Keratinocyte (primary cell): Measurements from ENCODE around the gene WIPF3. TPM values are rescaled to one million over a fixed set of nuclear protein-coding genes. Genes with fewer than 3 reads are reported as not detected.

Experiments used
- DNase-seq: peaks from one replicate; pipeline ENCODE4 v3.0.0-alpha.2; 2011; ENCODE audit warnings: low read depth, missing footprints, low spot score
- FAIRE-seq: peaks from 2 replicates; lab custom pipeline; 2011; peaks lifted over from hg19 to GRCh38; lab: Jason Lieb, UNC
- H2AFZ ChIP-seq: 2 replicates; pipeline ENCODE4 v1.6.0; 2012; ENCODE audit warnings: low read length, control low read depth, inconsistent platforms; ENCODE audit not compliant: control insufficient read depth
- H3K27ac ChIP-seq: 2 replicates; pipeline ENCODE4 v1.5.1; 2011; ENCODE audit warnings: low read length; ENCODE audit not compliant: control insufficient read depth, insufficient read depth
- H3K27me3 ChIP-seq: 3 replicates; pipeline ENCODE4 v1.6.0; 2011; ENCODE audit warnings: low read length; ENCODE audit not compliant: control insufficient read depth, insufficient read depth; ENCODE audit errors: extremely low read depth
- H3K36me3 ChIP-seq, 2 experiments: 2 replicates in 1 of 2; 3 replicates in 1 of 2; pipeline ENCODE4 v1.5.1; 2011; ENCODE audit warnings: low read length in 2 of 2, mild to moderate bottlenecking in 1 of 2; ENCODE audit not compliant: control insufficient read depth in 2 of 2, insufficient read depth in 2 of 2; ENCODE audit errors: extremely low read depth in 1 of 2
- H3K4me1 ChIP-seq: 3 replicates; pipeline ENCODE4 v1.5.1; 2011; ENCODE audit warnings: low read length; ENCODE audit not compliant: control insufficient read depth, insufficient read depth; ENCODE audit errors: extremely low read depth
- H3K4me2 ChIP-seq: 3 replicates; pipeline ENCODE4 v1.6.0; 2011; ENCODE audit warnings: low read depth, low read length; ENCODE audit not compliant: control insufficient read depth, insufficient read depth; ENCODE audit errors: extremely low read depth
- H3K4me3 ChIP-seq, 3 experiments: fragments of 200-600 bp in 1 of 3; sonication (generic) in 1 of 3; 2 replicates in 2 of 3; 3 replicates in 1 of 3; pipeline ENCODE4 v1.5.1; 2011 to 2016; ENCODE audit warnings: low read length in 3 of 3, mild to moderate bottlenecking in 3 of 3, control low read depth in 2 of 3, inconsistent platforms in 1 of 3, low read depth in 1 of 3, mixed read lengths in 1 of 3, mixed run types in 1 of 3, moderate library complexity in 1 of 3; ENCODE audit not compliant: control insufficient read depth in 2 of 3, insufficient read depth in 2 of 3; ENCODE audit errors: extremely low read depth in 1 of 3
- H3K79me2 ChIP-seq: 2 replicates; pipeline ENCODE4 v1.6.0; 2012; ENCODE audit warnings: low read length; ENCODE audit not compliant: control insufficient read depth, insufficient read depth
- H3K9ac ChIP-seq: 3 replicates; pipeline ENCODE4 v1.6.0; 2011; ENCODE audit warnings: low read length; ENCODE audit not compliant: control insufficient read depth, insufficient read depth; ENCODE audit errors: extremely low read depth
- H3K9me1 ChIP-seq: 3 replicates; pipeline ENCODE4 v1.6.0; 2011; ENCODE audit warnings: low read length; ENCODE audit not compliant: control insufficient read depth, insufficient read depth; ENCODE audit errors: extremely low read depth
- H3K9me3 ChIP-seq: 2 replicates; pipeline ENCODE4 v1.5.1; 2012; ENCODE audit warnings: low read depth, low read length; ENCODE audit not compliant: control insufficient read depth
- H4K20me1 ChIP-seq: 3 replicates; pipeline ENCODE4 v1.6.0; 2011; ENCODE audit warnings: low read length; ENCODE audit not compliant: control insufficient read depth, insufficient read depth; ENCODE audit errors: extremely low read depth
- EZH2 ChIP-seq: IDR thresholded peaks from one replicate; pipeline ENCODE4 v1.6.1; 2012; ENCODE audit warnings: inconsistent platforms, mild to moderate bottlenecking, low read length, moderate library complexity
- dilution Hi-C: fragments of 300-500 bp; cut with MboI; formaldehyde crosslinking; loops from one replicate; pipeline ENCODE4 v1.7.0; 2020; ENCODE audit warnings: low sequenced_read_pairs; ENCODE audit not compliant: extremely low pct_ligation_motif_present
- polyA plus RNA-seq, 5 experiments: library from polyadenylated mRNA; depleted of rRNA in 3 of 5; stranded (reverse) in 3 of 5; stranded (forward) in 1 of 5; unstranded in 1 of 5; fragments of >200 nt; gene quantifications; 1 replicate in 1 of 5; 2 replicates in 3 of 5; 3 replicates in 1 of 5; pipeline versions ENCODE4 v1.2.1 to v1.2.3, GENCODE V29; 2011 to 2012; ENCODE audit warnings: missing spikeins in 2 of 5, low read depth in 1 of 5, low replicate concordance in 1 of 5
- TF ChIP-seq, protein P1 (sequence below), 3 experiments: IDR thresholded peaks in 1 of 3; conservative IDR thresholded peaks in 1 of 3; optimal IDR thresholded peaks in 1 of 3; 2 replicates in 2 of 3; 3 replicates in 1 of 3; pipeline versions ENCODE3 to v1.5.1; 2011; ENCODE audit warnings: low read length in 3 of 3, mild to moderate bottlenecking in 3 of 3, moderate library complexity in 2 of 3, control low read depth in 1 of 3, inconsistent platforms in 1 of 3; ENCODE audit not compliant: insufficient read depth in 2 of 3; ENCODE audit errors: extremely low read depth in 1 of 3

The WIPF3 gene
- polyA plus RNA-seq, 1 donor (not counting 4 experiments of a cell fraction or from before 2014, with no cell fraction given) = 0.04 TPM

DNA sequence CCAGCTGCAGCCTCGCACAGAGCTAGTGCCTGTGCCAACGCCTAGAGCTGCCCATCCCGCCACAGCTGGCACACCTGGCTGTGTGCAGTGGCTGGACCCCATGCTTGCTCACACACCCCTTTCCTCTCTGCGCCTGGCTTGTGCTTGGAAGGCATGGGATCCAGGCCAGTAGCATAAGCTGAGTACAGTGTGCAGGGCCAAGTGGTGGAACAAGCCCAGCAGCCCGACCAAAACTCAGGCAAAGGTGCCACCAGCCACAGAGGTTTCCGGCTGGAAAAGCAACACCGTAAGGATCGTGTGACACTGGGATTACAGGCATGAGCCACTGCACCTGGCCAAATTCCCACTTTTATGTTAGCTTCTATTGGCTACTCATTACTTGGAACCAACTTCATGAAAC is 144.9 kb downstream of the WIPF3 start:
- TF ChIP-seq EZH2 = no peak
- TF ChIP-seq, protein P1, sequence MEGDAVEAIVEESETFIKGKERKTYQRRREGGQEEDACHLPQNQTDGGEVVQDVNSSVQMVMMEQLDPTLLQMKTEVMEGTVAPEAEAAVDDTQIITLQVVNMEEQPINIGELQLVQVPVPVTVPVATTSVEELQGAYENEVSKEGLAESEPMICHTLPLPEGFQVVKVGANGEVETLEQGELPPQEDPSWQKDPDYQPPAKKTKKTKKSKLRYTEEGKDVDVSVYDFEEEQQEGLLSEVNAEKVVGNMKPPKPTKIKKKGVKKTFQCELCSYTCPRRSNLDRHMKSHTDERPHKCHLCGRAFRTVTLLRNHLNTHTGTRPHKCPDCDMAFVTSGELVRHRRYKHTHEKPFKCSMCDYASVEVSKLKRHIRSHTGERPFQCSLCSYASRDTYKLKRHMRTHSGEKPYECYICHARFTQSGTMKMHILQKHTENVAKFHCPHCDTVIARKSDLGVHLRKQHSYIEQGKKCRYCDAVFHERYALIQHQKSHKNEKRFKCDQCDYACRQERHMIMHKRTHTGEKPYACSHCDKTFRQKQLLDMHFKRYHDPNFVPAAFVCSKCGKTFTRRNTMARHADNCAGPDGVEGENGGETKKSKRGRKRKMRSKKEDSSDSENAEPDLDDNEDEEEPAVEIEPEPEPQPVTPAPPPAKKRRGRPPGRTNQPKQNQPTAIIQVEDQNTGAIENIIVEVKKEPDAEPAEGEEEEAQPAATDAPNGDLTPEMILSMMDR (optimal IDR thresholded peaks at IDR 0.05 in 1 of 3, IDR thresholded peaks at IDR 0.05 in 1 of 3, conservative IDR thresholded peaks at IDR 0.05 in 1 of 3; ENCODE audit: extremely low read depth in 1 of 3, insufficient read depth in 2 of 3, low read length in 3 of 3) = no peak

DNA sequence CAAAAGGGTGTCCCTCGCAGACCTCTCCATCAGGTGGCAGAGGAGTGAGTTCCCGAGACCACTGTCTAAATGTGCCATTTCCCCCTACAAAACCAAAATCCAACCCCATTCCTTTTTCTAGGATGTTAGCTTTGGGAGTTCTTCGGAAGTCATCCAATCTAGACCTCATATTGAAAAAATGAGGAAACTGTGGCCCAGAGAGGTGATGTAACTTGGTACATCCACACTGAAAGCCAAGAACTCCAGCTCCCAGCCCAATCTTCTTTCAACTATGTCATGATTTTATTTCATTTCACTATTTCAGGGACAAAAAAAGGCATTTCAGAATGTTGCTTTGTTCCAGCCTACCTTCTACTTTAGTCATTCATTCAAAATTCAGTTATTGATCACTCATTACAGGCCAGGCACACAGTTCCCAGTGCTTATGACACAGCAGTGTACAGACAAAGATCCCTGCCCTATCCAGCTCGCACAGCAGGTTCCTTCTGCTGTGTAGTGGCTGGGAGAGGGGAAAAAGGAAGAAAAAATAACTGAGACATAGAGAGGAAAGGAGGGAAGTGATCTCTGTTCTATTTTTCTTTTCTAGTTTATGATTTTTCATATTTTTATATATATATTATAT is 147.5 kb downstream of the WIPF3 start:
- Histone ChIP-seq H3K9ac (no peak overlapping the region), H4K20me1 (no peaks in the 10 kb centered on the region), H3K9me3 (no peaks in the 10 kb centered on the region), H3K4me1 (no peaks in the 10 kb centered on the region), H3K4me2 (no peak overlapping the region), H3K27ac (no peak overlapping the region), H3K4me3 (no peak overlapping the region), H3K27me3 (no peaks in the 10 kb centered on the region), H3K79me2 (peaks cover 2% of the 10 kb centered on the region), H3K36me3 (peaks cover 9 to 23% of the 10 kb centered on the region in 2 experiments), H3K9me1 (no peaks in the 10 kb centered on the region), H2AFZ (no peak overlapping the region)
- no peak for TF ChIP-seq EZH2
- TF ChIP-seq, protein P1 (optimal IDR thresholded peaks at IDR 0.05 in 1 of 3, IDR thresholded peaks at IDR 0.05 in 1 of 3, conservative IDR thresholded peaks at IDR 0.05 in 1 of 3; ENCODE audit: extremely low read depth in 1 of 3, insufficient read depth in 2 of 3, low read length in 3 of 3) = no peak
- dilution Hi-C loops = no loop called here
- DNase-seq = no peak
- peak; percentile 5 for FAIRE-seq

More for the DNA sequence above, 144.9 kb downstream of the WIPF3 start:
- H3K9ac ChIP-seq = no peak overlapping the region
- H4K20me1 ChIP-seq = no peaks in the 10 kb centered on the region
- DNase-seq = no peak
- H3K79me2 ChIP-seq = no peaks in the 10 kb centered on the region
- H3K4me3 ChIP-seq = no peak overlapping the region
- no peak overlapping the region for H3K27ac ChIP-seq
- H3K9me1 ChIP-seq = no peaks in the 10 kb centered on the region
- H3K4me2 ChIP-seq = no peak overlapping the region
- H3K36me3 ChIP-seq = peaks cover 9 to 35% of the 10 kb centered on the region in 2 experiments
- FAIRE-seq = no peak
- no peaks in the 10 kb centered on the region for H3K4me1 ChIP-seq
- H3K27me3 ChIP-seq = no peaks in the 10 kb centered on the region
- dilution Hi-C loops = no loop called here
- no peak overlapping the region for H2AFZ ChIP-seq
- H3K9me3 ChIP-seq = no peaks in the 10 kb centered on the region
